GM13977 (cell line): Measurements from ENCODE around the gene FLVCR2.

Experiments
- DNase-seq: peaks from one replicate; pipeline ENCODE4 v3.0.0; 2012; ENCODE audit warnings: low spot score
- in situ Hi-C: fragments of 300-500 bp; cut with MboI; formaldehyde crosslinking; loops from one replicate; pipeline ENCODE4 v1.12.0; 2022; ENCODE audit warnings: low sequenced_read_pairs, low pct_unique_long_range_greater_than_20kb, mixed read lengths, inconsistent platforms; ENCODE audit not compliant: unreplicated experiment
- TF ChIP-seq, protein P1 (sequence below): IDR thresholded peaks from 2 replicates; pipeline ENCODE4 v1.5.1; 2012; ENCODE audit warnings: mild to moderate bottlenecking, control low read depth; ENCODE audit not compliant: insufficient read depth; ENCODE audit errors: extremely low read depth, missing control alignments

The FLVCR2 gene

DNA sequence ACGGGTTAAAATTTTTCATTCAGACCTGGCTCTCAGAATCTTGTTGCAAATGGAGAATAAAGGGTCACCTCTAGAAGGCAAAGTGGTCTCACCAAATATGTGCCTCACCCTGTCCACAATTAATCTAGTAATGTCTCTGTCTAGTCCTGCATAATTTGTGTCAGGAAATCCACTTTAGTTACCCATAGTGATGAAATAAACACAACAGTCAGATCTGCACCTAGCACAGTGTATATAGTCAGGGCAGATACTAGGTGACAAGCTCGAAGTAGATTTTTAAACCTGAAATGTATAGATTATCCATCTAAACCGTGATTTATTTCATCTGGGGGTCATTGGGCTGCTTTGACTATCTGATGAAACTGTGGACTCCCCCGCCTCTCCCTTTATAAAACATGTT is 15.9 kb upstream of the FLVCR2 start:
- in situ Hi-C loops = loop anchor here (5.0 kb wide), 1 partner anchor 255 kb away; no protein-coding TSS in a partner anchor
- DNase-seq = no peak
- TF ChIP-seq, protein P1, sequence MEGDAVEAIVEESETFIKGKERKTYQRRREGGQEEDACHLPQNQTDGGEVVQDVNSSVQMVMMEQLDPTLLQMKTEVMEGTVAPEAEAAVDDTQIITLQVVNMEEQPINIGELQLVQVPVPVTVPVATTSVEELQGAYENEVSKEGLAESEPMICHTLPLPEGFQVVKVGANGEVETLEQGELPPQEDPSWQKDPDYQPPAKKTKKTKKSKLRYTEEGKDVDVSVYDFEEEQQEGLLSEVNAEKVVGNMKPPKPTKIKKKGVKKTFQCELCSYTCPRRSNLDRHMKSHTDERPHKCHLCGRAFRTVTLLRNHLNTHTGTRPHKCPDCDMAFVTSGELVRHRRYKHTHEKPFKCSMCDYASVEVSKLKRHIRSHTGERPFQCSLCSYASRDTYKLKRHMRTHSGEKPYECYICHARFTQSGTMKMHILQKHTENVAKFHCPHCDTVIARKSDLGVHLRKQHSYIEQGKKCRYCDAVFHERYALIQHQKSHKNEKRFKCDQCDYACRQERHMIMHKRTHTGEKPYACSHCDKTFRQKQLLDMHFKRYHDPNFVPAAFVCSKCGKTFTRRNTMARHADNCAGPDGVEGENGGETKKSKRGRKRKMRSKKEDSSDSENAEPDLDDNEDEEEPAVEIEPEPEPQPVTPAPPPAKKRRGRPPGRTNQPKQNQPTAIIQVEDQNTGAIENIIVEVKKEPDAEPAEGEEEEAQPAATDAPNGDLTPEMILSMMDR = no peak

DNA sequence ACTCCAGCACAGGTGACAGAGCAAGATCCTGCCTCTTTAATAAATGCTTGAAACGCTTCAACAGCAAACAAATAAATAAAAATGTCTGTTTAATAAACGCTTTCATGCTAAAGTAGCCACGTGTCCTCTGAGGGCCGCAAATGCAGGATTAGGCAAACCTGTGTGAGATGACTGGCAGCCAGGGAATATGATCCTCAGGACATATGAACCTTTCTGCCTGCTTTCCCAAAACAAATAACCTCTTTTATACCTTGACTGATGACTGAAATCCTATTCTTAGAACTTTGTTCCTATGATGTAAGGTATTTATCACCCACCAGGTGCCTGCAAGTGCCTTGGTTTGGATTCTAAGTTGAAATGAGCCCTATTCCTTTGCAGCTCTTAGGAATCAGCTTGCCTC is 14.5 kb upstream of the FLVCR2 start:
- in situ Hi-C loops = loop anchor here (5.0 kb wide), 1 partner anchor 257 kb away; no protein-coding TSS in a partner anchor
- TF ChIP-seq, protein P1 = no peak
- no peak for DNase-seq

DNA sequence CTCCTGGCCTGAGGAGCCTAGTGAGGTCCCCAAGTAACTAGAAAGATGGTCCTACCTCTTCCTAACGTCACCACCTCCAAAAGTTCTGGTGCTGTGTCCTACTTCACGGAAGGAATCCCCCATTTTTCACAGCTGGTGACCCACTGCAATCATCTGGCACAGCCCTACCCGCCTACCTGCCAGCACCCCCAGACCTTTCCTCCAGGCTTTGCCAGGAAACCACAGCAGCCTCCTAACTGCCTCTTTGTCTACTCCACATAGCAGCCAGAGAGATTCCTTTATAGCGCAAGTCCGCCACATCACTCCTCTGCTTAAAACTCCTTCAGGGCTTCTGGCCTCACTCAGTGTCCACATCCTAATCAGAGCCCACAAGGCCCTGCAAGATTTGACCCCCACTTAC is 13.4 kb upstream of the FLVCR2 start:
- TF ChIP-seq, protein P1 = no peak
- in situ Hi-C loops = no loop called here
- DNase-seq = peak; percentile 2

DNA sequence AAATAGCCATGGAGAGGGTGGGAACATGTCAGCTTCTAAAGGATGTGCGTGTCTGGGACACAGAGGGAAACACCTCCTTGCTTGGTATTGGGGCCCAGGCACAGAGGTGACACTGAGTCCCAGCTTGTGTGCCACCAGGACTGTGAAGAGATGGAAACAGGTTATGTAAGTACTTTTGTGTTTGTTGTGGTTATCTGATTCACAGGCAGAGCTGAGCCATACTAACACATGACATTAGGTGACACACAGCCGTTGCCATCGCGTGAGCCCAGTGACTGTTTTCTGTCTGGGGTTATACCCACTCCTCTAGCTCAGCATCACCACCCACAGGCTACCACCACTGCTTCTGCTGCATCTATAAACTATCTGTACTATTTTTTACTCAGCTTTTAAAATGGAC is 12.1 kb upstream of the FLVCR2 start:
- in situ Hi-C loops = no loop called here
- DNase-seq = peak; percentile 39

DNA sequence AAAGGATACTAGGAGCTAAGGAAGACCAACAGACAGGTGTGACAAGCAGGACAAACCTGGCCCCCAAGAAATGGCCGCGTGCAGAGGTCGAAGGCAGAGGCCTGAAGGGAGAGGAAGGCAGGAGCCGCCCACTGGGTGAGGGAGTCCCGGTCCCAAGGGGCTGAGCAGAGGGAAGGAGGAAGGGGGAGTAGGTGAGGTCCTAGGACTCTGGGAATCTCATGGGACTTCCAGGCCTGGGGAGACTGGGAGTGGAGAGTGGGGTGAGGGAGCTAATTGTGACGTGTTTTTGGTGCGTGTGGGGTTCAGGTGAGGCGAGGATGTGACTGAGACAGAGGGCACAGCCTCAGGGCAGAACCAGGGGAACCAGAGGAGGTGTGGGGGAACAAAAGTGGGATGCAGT is 11.7 kb upstream of the FLVCR2 start:
- peak; percentile 1 for DNase-seq
- TF ChIP-seq, protein P1 = no peak
- in situ Hi-C loops = no loop called here

More for the DNA sequence above, 12.1 kb upstream of the FLVCR2 start:
- TF ChIP-seq, protein P1 = peak; percentile 12

DNA sequence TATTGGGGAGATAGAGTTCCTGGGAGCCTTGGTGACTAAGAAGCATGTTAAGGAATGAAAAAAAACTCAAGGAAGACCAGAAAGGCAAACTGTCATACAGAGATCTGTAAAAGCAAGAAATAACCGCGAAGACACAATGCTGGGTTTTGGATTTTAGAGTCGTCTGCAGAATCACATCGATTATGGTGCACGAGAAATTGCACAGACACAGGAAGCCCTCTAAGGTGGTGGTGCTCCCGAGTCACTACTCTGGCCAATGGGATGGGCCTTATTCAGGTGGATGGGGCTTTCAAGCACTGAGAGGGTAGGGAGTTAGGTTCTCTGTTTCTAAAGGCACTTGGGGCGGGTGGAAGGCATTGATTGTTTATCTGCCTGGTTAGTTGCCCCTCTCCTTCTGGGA is 10.3 kb upstream of the FLVCR2 start:
- TF ChIP-seq, protein P1 = no peak
- no peak for DNase-seq
- in situ Hi-C loops = no loop called here

DNA sequence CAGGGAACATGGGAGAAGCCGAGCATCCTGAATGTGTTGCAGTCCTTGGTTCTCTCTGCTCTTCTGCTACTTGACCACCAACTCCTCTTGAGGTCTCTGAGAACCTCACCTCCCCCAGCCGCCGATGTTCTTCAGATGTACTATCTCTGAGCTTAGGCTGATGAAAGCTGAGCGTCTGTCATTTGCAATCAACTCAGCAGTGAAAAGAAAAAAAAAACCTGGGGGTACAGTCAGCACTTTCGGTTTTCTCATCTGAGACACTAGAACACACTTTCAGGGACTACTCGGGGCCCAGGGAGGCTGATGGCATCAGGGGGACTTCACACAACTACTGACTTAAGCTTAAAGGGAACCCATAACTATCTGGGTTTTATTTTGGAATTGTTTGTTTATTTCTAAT is 9.6 kb upstream of the FLVCR2 start:
- in situ Hi-C loops = no loop called here
- TF ChIP-seq, protein P1 = no peak
- DNase-seq = no peak
